Caco-2 (cell line): ENCODE measurements around the gene TMEM131L. TPM values are rescaled to one million over a fixed set of nuclear protein-coding genes. Genes with fewer than 3 reads are reported as not detected.

Experiments
- BruUV-seq: library from RNA; stranded (reverse); fragments of 400-500 nt; replicated peaks from 2 replicates; lab custom pipeline; 2021; lab: Mats Ljungman, UMichigan
- CTCF ChIA-PET: fragments of 300-600 bp; sonication (Branson Sonifier 250); formaldehyde crosslinking; loops from one replicate; lab custom pipeline; 2022; ENCODE audit warnings: antibody characterized with exemption; lab: Charles Lee
- POLR2A ChIA-PET: fragments of 300-600 bp; sonication (Branson Sonifier 250); formaldehyde crosslinking; loops from one replicate; lab custom pipeline; 2022; ENCODE audit warnings: antibody characterized with exemption; lab: Charles Lee
- DNase-seq, 2 experiments: peaks; one replicate each; pipeline versions ENCODE4 v3.0.0 to v3.0.0-alpha.2; 2020 to 2022
- H3K27me3 ChIP-seq: replicated peaks from 2 replicates; pipeline ENCODE4 v1.6.0; 2011; ENCODE audit warnings: low read length; ENCODE audit not compliant: control insufficient read depth, insufficient read depth
- H3K36me3 ChIP-seq: 2 replicates; pipeline ENCODE4 v1.5.1; 2011; ENCODE audit warnings: low read length; ENCODE audit not compliant: control insufficient read depth, insufficient read depth
- H3K4me1 ChIP-seq: fragments of 250-450 bp; sonication (Bioruptor Pico); 2 replicates; pipeline ENCODE4 v1.5.1; 2020; ENCODE audit warnings: mild to moderate bottlenecking
- H3K4me3 ChIP-seq: 2 replicates; pipeline ENCODE4 v1.5.1; 2011; ENCODE audit warnings: low read depth, mild to moderate bottlenecking, control low read depth, low read length
- H3K9me3 ChIP-seq: fragments of 250-450 bp; sonication (Bioruptor Pico); 2 replicates; pipeline ENCODE4 v1.5.1; 2020; ENCODE audit warnings: mild to moderate bottlenecking, moderate library complexity
- H3K27ac Mint-ChIP-seq: one replicate; pipeline ENCODE4 v1.8.0; 2022; ENCODE audit warnings: mixed read lengths; ENCODE audit not compliant: unreplicated experiment
- H3K27me3 Mint-ChIP-seq: one replicate; pipeline ENCODE4 v1.8.0; 2022; ENCODE audit warnings: mixed read lengths; ENCODE audit not compliant: insufficient read depth, unreplicated experiment
- H3K36me3 Mint-ChIP-seq: one replicate; pipeline ENCODE4 v1.8.0; 2022; ENCODE audit warnings: mild to moderate bottlenecking, mixed read lengths; ENCODE audit not compliant: insufficient read depth, unreplicated experiment
- H3K4me1 Mint-ChIP-seq: one replicate; pipeline ENCODE4 v1.8.0; 2022; ENCODE audit warnings: low read depth, mixed read lengths; ENCODE audit not compliant: unreplicated experiment
- H3K4me3 Mint-ChIP-seq: one replicate; pipeline ENCODE4 v1.8.0; 2022; ENCODE audit warnings: mild to moderate bottlenecking, moderate library complexity, mixed read lengths; ENCODE audit not compliant: unreplicated experiment
- H3K9me3 Mint-ChIP-seq: one replicate; pipeline ENCODE4 v1.8.0; 2022; ENCODE audit warnings: mixed read lengths; ENCODE audit not compliant: unreplicated experiment
- intact Hi-C: fragments of 100-400 bp; cut with micrococcal nuclease; formaldehyde crosslinking; loops from one replicate; pipeline ENCODE4 v1.10.0; 2022; ENCODE audit not compliant: unreplicated experiment
- total RNA-seq: library from RNA; stranded (reverse); gene quantifications from 2 replicates; pipeline ENCODE4 v1.2.3, GENCODE V29; 2022
- TF ChIP-seq, protein P1 (sequence below), 2 experiments: fragments of 200-600 bp in 1 of 2; IDR thresholded peaks; 1 replicate in 1 of 2; 2 replicates in 1 of 2; pipeline versions ENCODE4 v1.5.1 to v1.8.0; 2011 to 2022; ENCODE audit warnings: antibody characterized with exemption in 1 of 2, control low read depth in 1 of 2, inconsistent platforms in 1 of 2, low read depth in 1 of 2, low read length in 1 of 2, mild to moderate bottlenecking in 1 of 2, moderate library complexity in 1 of 2; ENCODE audit not compliant: insufficient read depth in 1 of 2, severe bottlenecking in 1 of 2, unreplicated experiment in 1 of 2

Gene TMEM131L
- total RNA-seq, 1 experiment from 2014 or later, result 20.8 TPM

DNA sequence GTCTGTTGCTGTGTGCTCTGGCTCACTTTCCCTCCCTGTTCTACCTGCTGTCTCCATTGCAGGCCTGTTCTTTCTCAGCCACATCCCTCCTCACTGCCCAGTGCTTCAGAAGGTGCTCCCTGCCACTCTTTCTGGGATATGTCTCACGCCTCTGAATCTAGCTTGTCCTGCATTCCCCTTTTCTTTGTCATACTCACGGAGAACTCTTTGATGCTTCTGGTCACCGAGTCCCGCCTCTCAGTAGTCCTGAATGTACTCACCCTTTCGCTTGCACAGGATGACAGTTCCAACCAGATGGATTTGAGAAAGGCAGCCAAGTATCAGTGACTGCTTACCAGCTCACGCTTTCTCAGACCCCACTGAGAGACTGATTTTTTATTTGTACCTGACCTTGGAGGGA, 152.7 kb downstream of the TMEM131L start:
- no peaks in the 10 kb centered on the region for H3K9me3 Mint-ChIP-seq
- Histone ChIP-seq H3K4me3 (no peak overlapping the region), H3K36me3 (no peaks in the 10 kb centered on the region), H3K9me3 (no peaks in the 10 kb centered on the region), H3K27me3 (no peaks in the 10 kb centered on the region), H3K4me1 (no peaks in the 10 kb centered on the region)
- H3K27me3 Mint-ChIP-seq, result no peaks in the 10 kb centered on the region
- CTCF ChIA-PET, result no interaction called here
- peaks cover 14% of the 10 kb centered on the region for H3K36me3 Mint-ChIP-seq
- BruUV-seq, result no TSS peak
- H3K27ac Mint-ChIP-seq, result no peak overlapping the region
- H3K4me3 Mint-ChIP-seq, result no peak overlapping the region
- POLR2A ChIA-PET, result no interaction called here
- TF ChIP-seq, protein P1, sequence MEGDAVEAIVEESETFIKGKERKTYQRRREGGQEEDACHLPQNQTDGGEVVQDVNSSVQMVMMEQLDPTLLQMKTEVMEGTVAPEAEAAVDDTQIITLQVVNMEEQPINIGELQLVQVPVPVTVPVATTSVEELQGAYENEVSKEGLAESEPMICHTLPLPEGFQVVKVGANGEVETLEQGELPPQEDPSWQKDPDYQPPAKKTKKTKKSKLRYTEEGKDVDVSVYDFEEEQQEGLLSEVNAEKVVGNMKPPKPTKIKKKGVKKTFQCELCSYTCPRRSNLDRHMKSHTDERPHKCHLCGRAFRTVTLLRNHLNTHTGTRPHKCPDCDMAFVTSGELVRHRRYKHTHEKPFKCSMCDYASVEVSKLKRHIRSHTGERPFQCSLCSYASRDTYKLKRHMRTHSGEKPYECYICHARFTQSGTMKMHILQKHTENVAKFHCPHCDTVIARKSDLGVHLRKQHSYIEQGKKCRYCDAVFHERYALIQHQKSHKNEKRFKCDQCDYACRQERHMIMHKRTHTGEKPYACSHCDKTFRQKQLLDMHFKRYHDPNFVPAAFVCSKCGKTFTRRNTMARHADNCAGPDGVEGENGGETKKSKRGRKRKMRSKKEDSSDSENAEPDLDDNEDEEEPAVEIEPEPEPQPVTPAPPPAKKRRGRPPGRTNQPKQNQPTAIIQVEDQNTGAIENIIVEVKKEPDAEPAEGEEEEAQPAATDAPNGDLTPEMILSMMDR (IDR thresholded peaks at IDR 0.05; ENCODE audit: insufficient read depth in 1 of 2, low read depth in 1 of 2, low read length in 1 of 2, severe bottlenecking in 1 of 2, unreplicated experiment in 1 of 2), result no peak
- H3K4me1 Mint-ChIP-seq, result no peaks in the 10 kb centered on the region
- intact Hi-C loops, result no loop called here
- DNase-seq, result no peak

DNA sequence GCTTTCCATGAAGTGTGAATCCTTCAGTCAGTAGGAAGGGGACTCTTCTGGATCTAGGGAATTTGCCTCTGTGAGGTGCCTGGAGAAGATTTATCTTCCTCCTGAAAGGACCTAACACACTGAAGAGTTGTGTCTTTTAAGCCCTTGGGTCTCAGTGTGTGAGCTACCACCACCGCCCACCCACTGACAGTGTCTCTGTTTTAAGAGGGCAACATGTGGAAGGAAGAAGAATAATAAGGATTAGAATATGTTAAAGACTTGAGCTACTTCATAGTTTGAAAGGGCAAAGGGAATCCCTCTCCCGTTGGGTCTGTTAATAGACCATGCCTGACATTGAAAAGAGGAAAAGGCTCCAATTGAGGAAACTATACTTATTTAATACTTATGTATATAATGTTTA, 153.7 kb downstream of the TMEM131L start:
- no peaks in the 10 kb centered on the region for H3K4me1 Mint-ChIP-seq
- H3K27ac Mint-ChIP-seq, result no peak overlapping the region
- no peaks in the 10 kb centered on the region for H3K27me3 ChIP-seq
- H3K9me3 Mint-ChIP-seq, result no peaks in the 10 kb centered on the region
- no peak overlapping the region for H3K4me3 Mint-ChIP-seq
- TF ChIP-seq, protein P1 (IDR thresholded peaks at IDR 0.05; ENCODE audit: insufficient read depth in 1 of 2, low read depth in 1 of 2, low read length in 1 of 2, severe bottlenecking in 1 of 2, unreplicated experiment in 1 of 2), result no peak
- ChIA-PET CTCF (no interaction called here), POLR2A (no interaction called here)
- no peak for DNase-seq
- no peaks in the 10 kb centered on the region for H3K27me3 Mint-ChIP-seq
- peaks cover 15% of the 10 kb centered on the region for H3K36me3 Mint-ChIP-seq
- no TSS peak for BruUV-seq
- H3K36me3 ChIP-seq, result no peaks in the 10 kb centered on the region
- no peaks in the 10 kb centered on the region for H3K4me1 ChIP-seq
- no peak overlapping the region for H3K4me3 ChIP-seq
- H3K9me3 ChIP-seq, result no peaks in the 10 kb centered on the region
- intact Hi-C loops, result no loop called here

DNA sequence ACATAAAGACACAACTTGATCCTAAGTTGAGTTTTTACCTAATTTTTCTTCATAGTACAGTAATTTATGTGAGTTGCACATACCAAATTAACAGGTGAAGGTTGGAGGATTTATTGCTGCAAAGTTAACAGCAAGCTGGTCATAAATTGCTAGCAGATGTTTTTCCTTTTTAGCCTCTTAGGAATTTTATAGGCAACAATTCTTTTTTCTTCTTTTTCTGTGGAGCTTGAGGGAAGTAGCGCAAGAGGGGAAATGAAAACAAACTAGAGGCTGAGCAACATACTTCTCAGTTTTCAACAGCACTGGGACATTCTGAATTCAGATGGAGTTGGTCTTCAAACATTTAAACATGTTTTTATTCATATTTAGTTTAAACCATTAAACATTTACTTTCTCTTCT, 154.2 kb downstream of the TMEM131L start:
- no peaks in the 10 kb centered on the region for H3K27me3 ChIP-seq
- peaks cover 21% of the 10 kb centered on the region for H3K36me3 Mint-ChIP-seq
- H3K9me3 ChIP-seq, result no peaks in the 10 kb centered on the region
- no TSS peak for BruUV-seq
- ChIA-PET POLR2A (no interaction called here), CTCF (no interaction called here)
- no peak overlapping the region for H3K4me3 Mint-ChIP-seq
- no peaks in the 10 kb centered on the region for H3K4me1 Mint-ChIP-seq
- DNase-seq, result no peak
- no peaks in the 10 kb centered on the region for H3K4me1 ChIP-seq
- intact Hi-C loops, result no loop called here
- H3K27ac Mint-ChIP-seq, result no peak overlapping the region
- H3K36me3 ChIP-seq, result no peaks in the 10 kb centered on the region
- no peaks in the 10 kb centered on the region for H3K27me3 Mint-ChIP-seq
- TF ChIP-seq, protein P1 (IDR thresholded peaks at IDR 0.05; ENCODE audit: insufficient read depth in 1 of 2, low read depth in 1 of 2, low read length in 1 of 2, severe bottlenecking in 1 of 2, unreplicated experiment in 1 of 2), result no peak
- H3K4me3 ChIP-seq, result no peak overlapping the region
- no peaks in the 10 kb centered on the region for H3K9me3 Mint-ChIP-seq
